ENCODE data around the gene FAM181B. TPM values are rescaled to one million over a fixed set of nuclear protein-coding genes. Genes with fewer than 3 reads are reported as not detected.

FAM181B gene
- total RNA-seq, 1 experiment from 2014 or later: 0.44 TPM

DNA sequence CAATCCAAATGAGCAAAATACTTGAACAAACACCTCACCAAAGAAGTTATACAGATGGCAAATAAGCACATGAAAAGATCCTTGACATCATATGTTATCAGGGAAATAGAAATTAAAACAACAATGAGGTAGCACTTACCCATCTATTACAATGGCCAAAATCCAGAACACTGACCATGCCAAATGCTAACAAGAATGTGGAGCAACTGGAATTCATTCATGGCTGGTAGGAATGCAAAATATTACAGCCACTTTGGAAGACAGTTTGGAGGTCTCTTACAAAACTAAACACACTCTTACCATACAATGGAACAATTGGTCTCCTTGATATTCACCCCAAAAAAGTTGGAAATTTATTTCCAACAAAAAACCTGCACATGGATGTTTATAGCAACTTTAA lies 19.1 kb upstream of the FAM181B start:
- H3K23ac ChIP-seq (ENCODE audit: insufficient read length, low read depth, low read length): no peak overlapping the region
- no peaks in the 10 kb centered on the region for H3K9me3 ChIP-seq (ENCODE audit: control insufficient read depth, low read depth, low read length)
- Mint-ChIP-seq H3K9me3 (0 out of 5 replicates have a peak, but pooled peaks cover 0 to 2% of the 10 kb centered on the region in 2 experiments), H3K36me3 (ENCODE audit: insufficient read depth in 1 of 3, low read depth in 3 of 3) (peaks cover 0 to 4% (median 0%) of the 10 kb centered on the region in 3 experiments; a peak in 2 of 7 replicates), H3K4me1 (peaks cover 10 to 11% of the 10 kb centered on the region in 2 experiments), H3K27ac (no peak overlapping the region), H3K27me3 (ENCODE audit: low read depth) (no peaks in the 10 kb centered on the region), H3K4me3 (no peak overlapping the region)
- no peak overlapping the region for H4K8ac ChIP-seq (replicated peaks; ENCODE audit: insufficient read length, low read depth, low read length)
- no peak overlapping the region for H3K56ac ChIP-seq (ENCODE audit: insufficient read length, low read depth, low read length)
- H2BK120ac ChIP-seq (ENCODE audit: low read depth, low read length, poor library complexity, severe bottlenecking): no peak overlapping the region
- H3K27me3 ChIP-seq (ENCODE audit: insufficient read depth, low read length): no peaks in the 10 kb centered on the region
- no peak overlapping the region for H3K4me2 ChIP-seq (ENCODE audit: insufficient read depth, insufficient read length, low read length)
- H2BK12ac ChIP-seq (ENCODE audit: insufficient read length, low read depth, low read length): no peak overlapping the region
- no peaks in the 10 kb centered on the region for H3K4me1 ChIP-seq (ENCODE audit: insufficient read depth, low read length)
- H2BK15ac ChIP-seq (ENCODE audit: low read depth, low read length): no peak overlapping the region
- H3K14ac ChIP-seq (ENCODE audit: insufficient read depth, low read length): no peak overlapping the region
- no peak overlapping the region for H2AK5ac ChIP-seq (ENCODE audit: insufficient read length, low read length)
- no peak for TF ChIP-seq CTCF (conservative IDR thresholded peaks at IDR 0.05)
- H3K79me2 ChIP-seq (ENCODE audit: insufficient read depth, low read length): no peaks in the 10 kb centered on the region
- H3T11ph ChIP-seq (ENCODE audit: low read length): no peak overlapping the region
- H3K18ac ChIP-seq (ENCODE audit: insufficient read length, low read depth, low read length): no peak overlapping the region
- H2BK5ac ChIP-seq (ENCODE audit: insufficient read length, low read length): no peak overlapping the region
- H3K79me1 ChIP-seq (ENCODE audit: insufficient read depth, low read depth, low read length, poor library complexity, severe bottlenecking): no peaks in the 10 kb centered on the region
- H4K20me1 ChIP-seq (ENCODE audit: control insufficient read depth, insufficient read depth, insufficient read length): no peaks in the 10 kb centered on the region
- H2AFZ ChIP-seq (ENCODE audit: low read length): no peak overlapping the region
- no peak overlapping the region for H3K4ac ChIP-seq (ENCODE audit: low read depth, low read length)
- H4K91ac ChIP-seq (ENCODE audit: insufficient read length, low read depth, low read length): no peak overlapping the region
- no peak overlapping the region for H2BK20ac ChIP-seq (ENCODE audit: low read depth, low read length, poor library complexity, severe bottlenecking)
- no peak overlapping the region for H3K27ac ChIP-seq (ENCODE audit: insufficient read length, low read depth, low read length)
- DNase-seq: no peak
- H4K5ac ChIP-seq (ENCODE audit: insufficient read length, low read depth, low read length): no peak overlapping the region
- no peaks in the 10 kb centered on the region for H3K23me2 ChIP-seq (ENCODE audit: insufficient read length, low read depth, low read length, poor library complexity, severe bottlenecking)
- no peak overlapping the region for H3K9ac ChIP-seq (ENCODE audit: extremely low read depth, insufficient read length, low read length)

Measured in H9 (cell line).